ENCODE measurements around the gene SLC30A1.

Gene SLC30A1

DNA sequence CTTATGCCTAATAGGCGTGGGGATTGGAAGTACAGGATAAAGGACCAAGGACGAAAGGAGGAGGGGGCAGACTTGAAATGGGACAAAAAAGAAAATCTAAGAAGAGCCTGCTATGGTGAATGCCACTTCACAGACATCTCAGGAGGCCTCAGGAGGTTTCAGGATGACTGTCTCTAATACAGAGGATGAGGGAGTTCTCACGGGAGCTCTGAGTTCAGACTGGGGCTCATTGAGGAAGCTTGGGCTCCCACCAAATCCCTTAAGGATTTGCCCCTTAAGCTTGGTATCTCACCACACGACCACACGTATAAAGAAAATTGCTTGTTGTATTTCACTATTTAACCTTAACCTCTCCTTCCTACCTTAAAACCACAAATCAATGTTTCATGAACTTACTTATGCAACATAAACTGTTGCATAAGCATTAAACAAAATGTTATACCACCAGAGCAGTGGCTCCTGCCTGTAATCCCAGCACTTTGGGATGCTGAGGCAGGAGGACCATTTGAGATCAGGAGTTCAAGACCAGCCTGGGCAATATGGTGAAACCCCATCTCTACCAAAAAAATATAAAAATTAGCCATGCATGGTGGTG is 12.4 kb downstream of the SLC30A1 start:
- Histone ChIP-seq H2AK5ac (ENCODE audit: low read length) (no peak overlapping the region), H4K91ac (ENCODE audit: low read depth, low read length) (no peak overlapping the region)

DNA sequence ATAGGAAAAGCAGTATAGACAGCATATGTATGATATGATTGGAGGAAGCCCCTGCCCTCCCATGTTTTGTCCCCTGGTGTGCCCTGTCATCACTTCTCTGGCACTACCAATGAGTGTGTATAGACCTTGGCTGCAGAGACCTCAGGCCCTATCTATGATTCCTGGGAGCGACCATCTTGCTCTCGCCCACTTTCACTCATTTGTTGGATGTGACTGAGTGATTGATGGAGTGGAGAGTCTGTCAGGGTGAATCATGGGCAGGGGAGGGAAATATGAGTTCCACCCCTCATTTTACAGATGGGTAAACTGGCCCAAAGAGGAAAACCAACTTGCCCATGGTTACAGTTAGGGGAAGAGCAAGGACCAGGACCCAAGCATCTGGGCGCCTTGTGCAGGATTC is 14.9 kb downstream of the SLC30A1 start:
- H2BK12ac ChIP-seq (ENCODE audit: low read length): no peak overlapping the region
- WGBS (ENCODE audit: extremely low coverage, insufficient coverage, insufficient read length): no CpG with 5 or more reads among the region's 3 CpGs
- H2BK120ac ChIP-seq (ENCODE audit: insufficient read depth, low read length, poor library complexity): no peak overlapping the region
- no peak overlapping the region for H2BK5ac ChIP-seq (ENCODE audit: low read depth, low read length, poor library complexity)
- no peaks in the 10 kb centered on the region for H3K4me1 ChIP-seq (ENCODE audit: control insufficient read depth in 1 of 2, insufficient read depth in 2 of 2, low read length in 2 of 2)
- H3K79me2 ChIP-seq (ENCODE audit: control insufficient read depth, insufficient read depth, low read length, poor library complexity): no peaks in the 10 kb centered on the region
- no peaks in the 10 kb centered on the region for H3K27me3 ChIP-seq (ENCODE audit: insufficient read depth, low read length)
- H3K27ac ChIP-seq (ENCODE audit: low read depth, low read length): no peak overlapping the region
- H4K8ac ChIP-seq (ENCODE audit: low read depth, low read length): no peak overlapping the region
- H3K9me3 ChIP-seq (ENCODE audit: insufficient read depth, low read depth, low read length): no peaks in the 10 kb centered on the region
- no peak overlapping the region for H3K4ac ChIP-seq (ENCODE audit: low read depth, low read length)
- no peaks in the 10 kb centered on the region for H3K36me3 ChIP-seq (ENCODE audit: control insufficient read depth in 1 of 2, insufficient read depth in 2 of 2, low read length in 2 of 2)
- H3K4me2 ChIP-seq (ENCODE audit: low read length): no peak overlapping the region
- no peak overlapping the region for H3K4me3 ChIP-seq (ENCODE audit: low read depth, low read length)
- H3K23ac ChIP-seq (ENCODE audit: low read length): no peak overlapping the region
- H3K18ac ChIP-seq (ENCODE audit: low read length): no peak overlapping the region
- no peak overlapping the region for H2AFZ ChIP-seq (ENCODE audit: insufficient read depth, low read length, poor library complexity)
- DNase-seq: no peak
- H3K79me1 ChIP-seq (ENCODE audit: low read length): no peaks in the 10 kb centered on the region
- H3K9ac ChIP-seq (ENCODE audit: low read length): no peak overlapping the region
- no peak overlapping the region for H4K12ac ChIP-seq (ENCODE audit: low read depth, low read length)
- H4K91ac ChIP-seq (ENCODE audit: low read depth, low read length): no peak overlapping the region
- H2AK5ac ChIP-seq (ENCODE audit: low read length): no peak overlapping the region
- no peak overlapping the region for H3K14ac ChIP-seq (ENCODE audit: low read length)

More for the DNA sequence above, 12.4 kb downstream of the SLC30A1 start:
- no peaks in the 10 kb centered on the region for H3K4me1 ChIP-seq (ENCODE audit: control insufficient read depth in 1 of 2, insufficient read depth in 2 of 2, low read length in 2 of 2)
- no CpG with 5 or more reads among the region's 5 CpGs for WGBS (ENCODE audit: extremely low coverage, insufficient coverage, insufficient read length)
- H3K4me3 ChIP-seq (ENCODE audit: low read depth, low read length): no peak overlapping the region
- H2BK120ac ChIP-seq (ENCODE audit: insufficient read depth, low read length, poor library complexity): no peak overlapping the region
- H3K9me3 ChIP-seq (ENCODE audit: insufficient read depth, low read depth, low read length): no peaks in the 10 kb centered on the region
- H3K79me2 ChIP-seq (ENCODE audit: control insufficient read depth, insufficient read depth, low read length, poor library complexity): no peaks in the 10 kb centered on the region
- no peaks in the 10 kb centered on the region for H3K79me1 ChIP-seq (ENCODE audit: low read length)
- no peaks in the 10 kb centered on the region for H3K27me3 ChIP-seq (ENCODE audit: insufficient read depth, low read length)
- no peak overlapping the region for H3K14ac ChIP-seq (ENCODE audit: low read length)
- H2BK5ac ChIP-seq (ENCODE audit: low read depth, low read length, poor library complexity): no peak overlapping the region
- no peak overlapping the region for H4K8ac ChIP-seq (ENCODE audit: low read depth, low read length)
- no peak overlapping the region for H3K4me2 ChIP-seq (ENCODE audit: low read length)
- no peak overlapping the region for H2AFZ ChIP-seq (ENCODE audit: insufficient read depth, low read length, poor library complexity)
- DNase-seq: no peak
- H3K36me3 ChIP-seq (ENCODE audit: control insufficient read depth in 1 of 2, insufficient read depth in 2 of 2, low read length in 2 of 2): no peaks in the 10 kb centered on the region
- H2BK12ac ChIP-seq (ENCODE audit: low read length): no peak overlapping the region
- H4K12ac ChIP-seq (ENCODE audit: low read depth, low read length): no peak overlapping the region
- H3K4ac ChIP-seq (ENCODE audit: low read depth, low read length): no peak overlapping the region
- no peak overlapping the region for H3K27ac ChIP-seq (ENCODE audit: low read depth, low read length)
- no peak overlapping the region for H3K18ac ChIP-seq (ENCODE audit: low read length)
- H3K23ac ChIP-seq (ENCODE audit: low read length): no peak overlapping the region
- H3K9ac ChIP-seq (ENCODE audit: low read length): no peak overlapping the region

DNA sequence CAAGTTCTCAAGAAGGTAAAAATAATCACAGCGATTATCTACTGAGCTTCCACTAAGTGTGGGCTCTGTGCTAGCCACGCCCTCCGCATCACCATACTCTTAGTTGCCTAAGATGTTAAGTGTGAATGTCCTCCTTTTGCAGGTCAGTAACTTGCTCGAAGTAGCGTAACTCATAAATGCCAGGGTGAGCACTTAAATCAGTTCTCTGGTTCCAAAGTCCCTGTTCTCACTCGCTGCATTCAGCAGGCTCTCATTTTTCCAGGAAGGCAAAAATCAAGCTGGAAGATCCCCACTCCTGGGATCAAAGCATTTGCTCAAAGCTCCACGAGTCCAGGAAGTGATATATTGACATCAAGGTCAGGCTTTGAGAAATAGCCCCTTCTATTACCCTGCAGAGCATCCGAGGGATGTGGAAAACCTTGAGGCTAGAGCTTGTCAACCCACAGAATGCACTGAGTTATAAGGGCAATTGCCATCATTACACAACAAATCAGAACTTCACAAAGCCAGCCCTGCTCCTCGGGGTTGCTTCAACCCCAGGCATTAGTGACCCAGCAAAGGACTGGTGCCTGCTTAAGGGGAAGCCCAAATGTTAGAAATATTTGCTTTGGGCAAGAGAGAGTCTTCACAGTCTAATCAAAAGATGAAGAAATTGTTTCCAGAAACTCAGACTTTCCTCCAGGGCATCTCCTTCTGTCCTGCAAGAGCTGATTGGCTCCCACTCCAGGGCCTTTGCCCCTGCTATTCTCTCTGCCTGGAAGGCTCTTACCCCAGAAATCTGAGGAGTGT is 19.5 kb downstream of the SLC30A1 start:
- H2AFZ ChIP-seq (ENCODE audit: insufficient read depth, low read length, poor library complexity): no peak overlapping the region
- no peak overlapping the region for H3K4ac ChIP-seq (ENCODE audit: low read depth, low read length)
- H3K36me3 ChIP-seq (ENCODE audit: control insufficient read depth in 1 of 2, insufficient read depth in 2 of 2, low read length in 2 of 2): no peaks in the 10 kb centered on the region
- peak; percentile 19 to 54 for DNase-seq
- H3K4me2 ChIP-seq (ENCODE audit: low read length): no peak overlapping the region
- no peak overlapping the region for H3K27ac ChIP-seq (ENCODE audit: low read depth, low read length)
- H2AK5ac ChIP-seq (ENCODE audit: low read length): no peak overlapping the region
- no peaks in the 10 kb centered on the region for H3K9me3 ChIP-seq (ENCODE audit: insufficient read depth, low read depth, low read length)
- no peak overlapping the region for H3K4me3 ChIP-seq (ENCODE audit: low read depth, low read length)
- H2BK120ac ChIP-seq (ENCODE audit: insufficient read depth, low read length, poor library complexity): no peak overlapping the region
- H2BK12ac ChIP-seq (ENCODE audit: low read length): no peak overlapping the region
- H3K79me2 ChIP-seq (ENCODE audit: control insufficient read depth, insufficient read depth, low read length, poor library complexity): no peaks in the 10 kb centered on the region
- no peaks in the 10 kb centered on the region for H3K27me3 ChIP-seq (ENCODE audit: insufficient read depth, low read length)
- WGBS (ENCODE audit: extremely low coverage, insufficient coverage, insufficient read length): no CpG with 5 or more reads among the region's 9 CpGs
- no peak overlapping the region for H3K23ac ChIP-seq (ENCODE audit: low read length)
- H4K8ac ChIP-seq (ENCODE audit: low read depth, low read length): no peak overlapping the region
- H4K12ac ChIP-seq (ENCODE audit: low read depth, low read length): no peak overlapping the region
- H3K9ac ChIP-seq (ENCODE audit: low read length): no peak overlapping the region
- no peak overlapping the region for H3K14ac ChIP-seq (ENCODE audit: low read length)
- H4K91ac ChIP-seq (ENCODE audit: low read depth, low read length): no peak overlapping the region
- H3K4me1 ChIP-seq (ENCODE audit: control insufficient read depth in 1 of 2, insufficient read depth in 2 of 2, low read length in 2 of 2): no peaks in the 10 kb centered on the region
- H3K18ac ChIP-seq (ENCODE audit: low read length): no peak overlapping the region
- H2BK5ac ChIP-seq (ENCODE audit: low read depth, low read length, poor library complexity): no peak overlapping the region
- no peaks in the 10 kb centered on the region for H3K79me1 ChIP-seq (ENCODE audit: low read length)

DNA sequence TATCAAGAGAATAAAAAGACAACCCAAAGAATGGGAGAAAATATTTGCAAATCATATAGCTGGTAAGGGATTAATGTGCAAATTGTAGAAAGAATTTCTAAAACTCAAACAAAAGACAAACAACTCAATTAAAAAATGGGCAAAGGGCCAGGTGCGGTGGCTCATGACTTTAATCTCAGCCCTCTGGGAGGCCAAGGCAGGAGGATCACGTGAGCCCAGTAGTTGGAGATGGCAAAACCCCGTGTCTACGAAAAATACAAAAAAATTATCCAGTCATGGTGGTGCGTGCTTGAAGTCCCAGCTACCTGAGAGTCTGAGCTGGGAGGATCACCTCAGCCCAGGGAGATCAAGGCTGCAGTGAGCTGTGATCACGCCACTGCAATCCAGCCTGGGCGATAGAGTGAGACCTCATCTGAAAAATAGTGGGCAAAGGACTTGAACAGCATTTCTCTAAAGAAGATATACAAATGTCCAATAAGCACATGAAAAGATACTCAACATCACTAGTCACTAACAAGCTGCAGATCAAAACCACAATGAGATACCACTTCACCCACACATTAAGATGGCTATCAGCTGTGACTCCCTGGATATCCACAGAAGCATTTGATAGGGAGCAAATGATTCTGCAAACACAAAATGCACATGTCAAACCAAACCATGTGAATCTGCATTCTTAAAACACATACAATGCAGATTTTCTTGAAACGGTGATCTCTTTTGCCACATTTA is 20.9 kb downstream of the SLC30A1 start:
- no peaks in the 10 kb centered on the region for H3K9me3 ChIP-seq (ENCODE audit: insufficient read depth, low read depth, low read length)
- no peaks in the 10 kb centered on the region for H3K4me1 ChIP-seq (ENCODE audit: control insufficient read depth in 1 of 2, insufficient read depth in 2 of 2, low read length in 2 of 2)
- no peak overlapping the region for H3K27ac ChIP-seq (ENCODE audit: low read depth, low read length)
- DNase-seq: no peak
- no peak overlapping the region for H2AFZ ChIP-seq (ENCODE audit: insufficient read depth, low read length, poor library complexity)
- H2BK5ac ChIP-seq (ENCODE audit: low read depth, low read length, poor library complexity): no peak overlapping the region
- no peak overlapping the region for H3K4me2 ChIP-seq (ENCODE audit: low read length)
- no peak overlapping the region for H4K8ac ChIP-seq (ENCODE audit: low read depth, low read length)
- no peak overlapping the region for H3K4me3 ChIP-seq (ENCODE audit: low read depth, low read length)
- no peak overlapping the region for H4K12ac ChIP-seq (ENCODE audit: low read depth, low read length)
- WGBS (ENCODE audit: extremely low coverage, insufficient coverage, insufficient read length): no CpG with 5 or more reads among the region's 8 CpGs
- H2AK5ac ChIP-seq (ENCODE audit: low read length): no peak overlapping the region
- no peak overlapping the region for H3K14ac ChIP-seq (ENCODE audit: low read length)
- H3K4ac ChIP-seq (ENCODE audit: low read depth, low read length): no peak overlapping the region
- H3K27me3 ChIP-seq (ENCODE audit: insufficient read depth, low read length): no peaks in the 10 kb centered on the region
- no peak overlapping the region for H3K18ac ChIP-seq (ENCODE audit: low read length)
- no peaks in the 10 kb centered on the region for H3K79me2 ChIP-seq (ENCODE audit: control insufficient read depth, insufficient read depth, low read length, poor library complexity)
- H2BK12ac ChIP-seq (ENCODE audit: low read length): no peak overlapping the region
- H3K36me3 ChIP-seq (ENCODE audit: control insufficient read depth in 1 of 2, insufficient read depth in 2 of 2, low read length in 2 of 2): no peaks in the 10 kb centered on the region
- no peaks in the 10 kb centered on the region for H3K79me1 ChIP-seq (ENCODE audit: low read length)
- no peak overlapping the region for H2BK120ac ChIP-seq (ENCODE audit: insufficient read depth, low read length, poor library complexity)
- no peak overlapping the region for H4K91ac ChIP-seq (ENCODE audit: low read depth, low read length)
- H3K23ac ChIP-seq (ENCODE audit: low read length): no peak overlapping the region
- no peak overlapping the region for H3K9ac ChIP-seq (ENCODE audit: low read length)
